ENCODE results near the gene ARRDC5. TPM values are rescaled to one million over a fixed set of nuclear protein-coding genes. Genes with fewer than 3 reads are reported as not detected.

ARRDC5 gene
- polyA plus RNA-seq, 1 donor from 2014 or later = not detected

- no peak overlapping the region for H3K4me3 ChIP-seq (ENCODE audit: low read length)
- H3K9me2 ChIP-seq (ENCODE audit: insufficient read depth, low read length) = no peaks in the 10 kb centered on the region
- H2AFZ ChIP-seq (ENCODE audit: low read depth, low read length) = no peak overlapping the region
- no peaks in the 10 kb centered on the region for H3F3A ChIP-seq (ENCODE audit: insufficient read depth, low read length, poor library complexity, severe bottlenecking)
- no peak overlapping the region for H3K9ac ChIP-seq (ENCODE audit: low read length)
- H3K27ac ChIP-seq (ENCODE audit: low read length) = no peak overlapping the region
- no peaks in the 10 kb centered on the region for H4K20me1 ChIP-seq (ENCODE audit: insufficient read depth)
- H3K4me2 ChIP-seq (ENCODE audit: low read length) = no peak overlapping the region
- H3K27me3 ChIP-seq (ENCODE audit: insufficient read depth, low read depth, low read length) = no peaks in the 10 kb centered on the region
- no peaks in the 10 kb centered on the region for H3K36me3 ChIP-seq (ENCODE audit: insufficient read depth, low read length)
- TF ChIP-seq MXI1 (conservative IDR thresholded peaks at IDR 0.05; ENCODE audit: poor library complexity, severe bottlenecking) (no peak), EP300 (conservative IDR thresholded peaks at IDR 0.05; ENCODE audit: poor library complexity, severe bottlenecking) (no peak), POLR2AphosphoS5 (IDR thresholded peaks at IDR 0.05) (no peak), REST (IDR thresholded peaks at IDR 0.05; ENCODE audit: borderline replicate concordance) (no peak), EZH2 (IDR thresholded peaks at IDR 0.05; ENCODE audit: borderline replicate concordance, insufficient read depth, low read length, poor library complexity, severe bottlenecking) (no peak), RAD21 (conservative IDR thresholded peaks at IDR 0.05) (no peak), SMC3 (conservative IDR thresholded peaks at IDR 0.05; ENCODE audit: poor library complexity) (no peak), TAF1 (IDR thresholded peaks at IDR 0.05; ENCODE audit: low read depth) (no peak), CTCF (IDR thresholded peaks at IDR 0.05; ENCODE audit: poor library complexity, severe bottlenecking) (no peak)
- no peaks in the 10 kb centered on the region for H3K9me3 ChIP-seq (ENCODE audit: low read length)
- H3K79me2 ChIP-seq (replicated peaks; ENCODE audit: insufficient read depth, low read length) = no peaks in the 10 kb centered on the region
Observed at GRCh38 chr19:4877753-4878490, 24.8 kb downstream of the ARRDC5 start.

- Histone ChIP-seq H3K79me2 (replicated peaks; ENCODE audit: insufficient read depth, low read length) (no peaks in the 10 kb centered on the region), H3K9me2 (ENCODE audit: insufficient read depth, low read length) (no peaks in the 10 kb centered on the region)
- no peak for TF ChIP-seq EP300 (conservative IDR thresholded peaks at IDR 0.05; ENCODE audit: poor library complexity, severe bottlenecking)
- TF ChIP-seq EZH2 (IDR thresholded peaks at IDR 0.05; ENCODE audit: borderline replicate concordance, insufficient read depth, low read length, poor library complexity, severe bottlenecking) = no peak
- no peak for TF ChIP-seq TAF1 (IDR thresholded peaks at IDR 0.05; ENCODE audit: low read depth)
- no peak for TF ChIP-seq POLR2AphosphoS5 (IDR thresholded peaks at IDR 0.05)
- TF ChIP-seq SMC3 (conservative IDR thresholded peaks at IDR 0.05; ENCODE audit: poor library complexity) = no peak
- no peak for TF ChIP-seq REST (IDR thresholded peaks at IDR 0.05; ENCODE audit: borderline replicate concordance)
- TF ChIP-seq MXI1 (conservative IDR thresholded peaks at IDR 0.05; ENCODE audit: poor library complexity, severe bottlenecking) = no peak
- TF ChIP-seq RAD21 (conservative IDR thresholded peaks at IDR 0.05) = no peak
- TF ChIP-seq CTCF (IDR thresholded peaks at IDR 0.05; ENCODE audit: poor library complexity, severe bottlenecking) = no peak
Observed at GRCh38 chr19:4873930-4874329, 28.8 kb downstream of the ARRDC5 start.

More at GRCh38 chr19:4873930-4874329, 28.8 kb downstream of the ARRDC5 start:
- Histone ChIP-seq H3K36me3 (ENCODE audit: insufficient read depth, low read length) (no peaks in the 10 kb centered on the region), H3K27ac (ENCODE audit: low read length) (no peak overlapping the region), H3K4me2 (ENCODE audit: low read length) (no peak overlapping the region), H3K9me3 (ENCODE audit: low read length) (no peaks in the 10 kb centered on the region), H3F3A (ENCODE audit: insufficient read depth, low read length, poor library complexity, severe bottlenecking) (no peaks in the 10 kb centered on the region), H4K20me1 (ENCODE audit: insufficient read depth) (no peaks in the 10 kb centered on the region), H3K4me3 (ENCODE audit: low read length) (no peak overlapping the region), H3K9ac (ENCODE audit: low read length) (no peak overlapping the region), H2AFZ (ENCODE audit: low read depth, low read length) (no peak overlapping the region), H3K27me3 (ENCODE audit: insufficient read depth, low read depth, low read length) (no peaks in the 10 kb centered on the region)
